Endometrium (tissue), 2 donors: ENCODE data around the gene MVB12B.

Experiments used
- FAIRE-seq: peaks from 2 replicates; lab custom pipeline; 2012; peaks lifted over from hg19 to GRCh38; lab: Jason Lieb, UNC
- donor health status: control.
- donor health status: control.

MVB12B gene

DNA sequence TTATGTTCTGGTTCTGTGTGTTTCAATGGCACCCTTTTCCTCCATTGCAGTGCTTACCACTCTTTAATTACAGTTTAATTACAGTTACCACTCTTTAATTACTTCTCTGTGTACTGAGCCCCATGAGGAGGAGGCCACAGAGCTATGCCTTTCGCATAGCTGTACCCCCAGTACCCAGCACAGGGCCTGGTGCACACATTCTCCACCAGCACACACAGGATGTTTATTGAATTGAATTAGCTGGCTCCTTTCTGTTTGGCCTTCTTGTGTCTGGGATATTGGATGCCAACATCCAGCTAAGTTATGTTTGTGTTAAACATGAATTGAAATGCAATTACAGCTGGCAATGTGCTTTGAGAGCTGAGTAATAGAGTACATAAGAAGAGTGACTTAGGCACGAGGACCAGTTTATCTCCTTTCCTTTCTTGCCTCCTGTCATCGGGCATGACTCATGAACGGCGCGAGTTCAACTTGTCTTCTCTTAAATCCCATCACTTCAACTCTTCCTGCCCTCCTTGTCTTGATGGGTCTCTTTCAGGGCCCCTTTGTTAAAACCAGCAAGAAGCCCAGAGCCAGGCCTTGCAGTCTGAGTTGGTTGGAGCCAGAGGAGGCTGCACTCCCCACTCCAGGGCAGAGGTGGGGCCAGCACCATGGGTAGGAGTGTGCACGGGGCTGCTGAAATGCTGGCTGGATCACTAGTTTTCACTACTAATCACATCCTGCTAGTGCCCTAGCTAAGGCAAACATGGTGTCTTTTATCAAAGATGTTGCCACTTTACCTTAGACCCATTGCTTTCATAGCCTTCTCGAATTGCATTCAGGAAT lies 37.4 kb downstream of the MVB12B start:
- FAIRE-seq, result no peak

DNA sequence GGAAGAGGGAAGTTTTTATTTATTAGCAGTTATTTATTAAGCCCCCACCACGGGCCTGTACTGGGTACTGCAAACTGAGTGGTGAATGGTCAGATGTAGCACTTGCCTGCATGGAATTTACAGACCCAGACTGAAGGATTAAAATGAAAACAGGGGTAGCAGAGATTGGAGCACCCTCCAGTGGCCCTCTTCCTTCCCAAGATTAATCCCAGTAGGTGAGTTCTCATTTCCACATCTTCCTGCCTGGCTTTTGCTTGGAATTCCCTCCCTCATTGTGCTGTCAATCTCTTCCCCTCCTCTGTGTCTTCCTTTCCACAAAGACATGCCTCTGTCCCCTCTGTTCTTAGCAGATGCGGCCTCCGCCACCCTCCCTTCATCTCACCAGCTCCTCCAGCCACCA lies 39.2 kb downstream of the MVB12B start:
- FAIRE-seq, result no peak

DNA sequence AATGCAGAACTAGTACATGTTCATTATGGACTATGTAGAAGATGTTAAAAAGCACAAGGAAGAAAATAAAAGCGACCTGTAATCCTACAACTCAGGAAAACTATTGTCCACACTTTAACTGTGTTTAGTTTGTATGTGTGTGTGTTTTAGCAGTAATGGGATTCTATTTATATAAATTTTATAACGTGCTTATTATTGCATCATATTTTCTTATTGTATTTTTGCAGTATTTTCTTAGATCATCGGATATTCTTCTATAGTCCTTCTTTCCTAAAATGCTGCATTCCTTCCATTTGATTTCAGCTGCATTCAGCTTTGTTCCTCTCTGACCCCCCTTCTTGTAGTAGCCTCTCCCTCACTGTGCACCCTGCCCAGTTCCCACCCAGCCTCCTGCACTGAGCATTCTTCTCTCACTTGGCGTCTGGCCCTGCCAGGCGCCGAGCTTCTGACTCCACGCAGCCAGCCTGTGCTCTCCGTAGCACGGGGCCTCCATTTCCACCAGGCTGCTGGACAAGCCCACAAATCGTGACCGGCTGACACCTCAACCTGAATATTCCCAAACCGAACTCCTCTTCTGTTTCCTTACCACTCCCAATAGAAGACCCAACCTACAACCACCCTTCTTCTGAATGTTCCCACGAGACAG lies 39.9 kb downstream of the MVB12B start:
- FAIRE-seq, result no peak

DNA sequence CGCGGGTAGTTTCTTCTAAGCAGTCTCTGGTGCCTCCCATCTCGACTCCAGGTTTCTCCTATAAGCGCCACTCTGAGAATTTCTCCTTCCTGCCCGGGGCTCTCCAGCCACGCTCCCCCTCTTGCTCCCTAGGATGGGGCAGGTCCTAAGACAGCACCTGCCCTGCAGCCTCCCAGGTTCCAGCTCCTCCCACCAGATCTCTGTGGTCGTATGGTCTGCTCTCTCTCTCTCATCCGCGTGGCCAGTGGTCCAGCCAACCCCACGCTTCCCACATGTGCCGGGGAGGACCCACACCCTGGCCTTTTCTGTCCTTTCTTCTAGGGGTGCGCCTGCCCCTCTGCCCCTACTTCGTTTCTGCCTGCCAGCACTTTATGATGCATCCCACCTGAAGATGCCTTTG lies 40.5 kb downstream of the MVB12B start:
- FAIRE-seq, result no peak

DNA sequence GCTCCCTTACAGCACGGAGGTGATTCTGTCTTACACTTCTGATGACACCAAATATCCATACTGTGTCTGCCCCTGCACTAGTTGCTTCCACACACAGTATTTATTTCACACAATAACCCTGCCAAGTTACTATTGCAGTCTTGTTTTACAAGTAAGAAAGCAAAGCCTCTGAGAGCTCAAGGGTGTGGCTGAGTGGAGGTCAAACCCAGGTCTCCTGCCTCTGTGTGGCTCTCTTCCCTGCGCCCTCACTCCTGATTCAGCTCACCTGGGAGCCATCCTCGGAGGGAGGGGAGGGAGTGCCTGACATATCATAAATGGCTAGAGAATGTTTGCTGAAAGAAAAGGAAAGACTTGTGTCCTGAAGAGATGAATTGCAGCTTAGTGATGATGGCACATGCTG lies 41.0 kb downstream of the MVB12B start:
- no peak for FAIRE-seq

DNA sequence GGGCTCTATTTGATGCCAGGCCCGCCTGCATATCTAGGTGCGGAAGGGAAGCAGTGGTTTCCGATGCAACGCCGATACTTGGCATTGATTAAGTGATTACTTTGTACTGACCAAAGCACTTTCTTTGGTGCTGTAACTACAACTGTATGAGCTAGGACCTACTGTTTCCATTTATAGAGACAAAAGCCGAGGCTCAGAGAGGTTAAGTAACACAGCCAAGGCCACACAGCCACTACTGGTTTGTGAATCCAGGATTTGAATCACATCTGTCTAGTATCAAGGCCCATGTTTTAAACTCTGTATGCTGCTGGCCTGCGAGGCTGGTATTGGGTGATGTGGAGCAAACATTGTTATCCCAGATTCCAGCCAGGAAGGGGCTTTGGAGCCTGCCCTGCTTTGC lies 41.4 kb downstream of the MVB12B start:
- FAIRE-seq, result no peak

DNA sequence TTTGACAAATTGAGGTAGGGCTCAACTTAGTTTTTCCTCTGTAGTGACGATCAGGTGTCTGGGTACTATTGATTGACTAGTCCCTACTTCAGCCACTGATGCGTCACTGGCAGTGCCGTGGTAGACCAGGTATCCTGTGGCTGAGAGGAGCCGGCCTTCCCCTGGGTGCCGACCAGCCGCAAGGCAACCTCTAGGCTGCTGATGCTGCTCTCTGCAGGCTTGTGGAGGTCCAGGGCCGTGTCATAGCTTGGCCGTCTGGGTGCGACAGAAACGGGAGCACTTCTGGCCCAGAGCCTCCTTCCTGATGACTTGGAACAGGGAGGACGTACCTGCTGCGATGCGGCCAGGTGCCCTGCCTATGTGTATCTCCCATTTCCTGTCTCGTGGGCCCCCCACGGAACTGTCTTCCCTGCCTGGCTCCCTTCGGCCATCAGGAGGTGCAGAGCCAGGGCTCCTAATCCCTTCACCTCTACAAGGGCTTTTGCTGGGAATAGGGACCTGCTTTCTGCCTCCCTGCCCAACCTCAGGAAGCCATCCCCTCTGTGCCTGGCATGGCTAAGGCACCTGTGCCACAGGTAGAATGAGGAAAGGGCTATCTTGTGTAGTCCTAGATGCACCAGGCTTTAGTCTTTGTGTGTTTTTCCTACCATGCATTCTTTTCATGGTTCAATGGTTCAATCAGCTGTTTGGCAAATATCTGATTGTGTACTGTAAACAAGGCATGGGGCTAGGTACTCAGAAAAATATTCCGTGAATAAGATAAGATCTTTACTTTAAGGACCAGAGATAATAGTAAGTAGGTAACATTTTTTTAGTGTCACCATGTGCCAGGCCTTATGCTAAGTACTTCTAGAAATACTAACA lies 44.6 kb downstream of the MVB12B start:
- no peak for FAIRE-seq

DNA sequence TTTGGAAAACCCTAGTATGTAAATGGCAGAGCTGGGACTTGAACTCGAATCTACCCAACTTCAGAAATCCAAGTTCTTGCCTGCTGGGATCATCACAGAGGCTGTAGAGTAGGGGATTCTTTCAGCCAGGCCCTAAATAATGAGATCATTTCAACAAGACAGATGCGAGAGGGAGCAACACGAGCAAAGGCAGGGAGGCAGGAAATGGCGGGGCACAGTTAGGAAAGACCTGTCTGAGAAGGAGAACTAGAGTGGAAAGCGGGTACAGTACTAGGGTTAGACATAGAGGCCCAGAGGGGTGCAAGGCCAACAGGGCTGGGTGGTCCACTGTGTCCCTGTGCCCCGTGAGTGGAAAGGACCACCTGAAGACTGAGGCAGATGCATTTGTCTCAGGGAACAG lies 46.1 kb downstream of the MVB12B start:
- no peak for FAIRE-seq

DNA sequence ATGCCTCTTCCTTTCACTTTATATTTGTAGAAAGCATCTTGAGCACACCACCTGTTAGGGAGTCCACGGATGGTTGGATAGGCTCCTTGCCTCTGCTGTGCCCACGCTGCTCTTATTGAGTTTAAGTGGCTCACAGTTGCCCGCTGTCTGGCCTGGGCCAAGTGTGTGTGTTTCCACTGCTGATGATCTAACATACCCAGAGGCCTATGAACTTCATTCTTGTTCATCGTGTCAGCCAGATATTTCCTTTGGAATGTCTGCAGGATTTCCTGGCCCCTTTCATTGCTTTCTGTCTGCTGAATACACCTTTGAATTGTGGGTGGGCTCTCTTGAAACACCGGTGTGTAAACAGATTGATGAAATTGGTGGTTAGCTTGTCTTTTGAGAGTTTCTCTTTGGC lies 46.6 kb downstream of the MVB12B start:
- FAIRE-seq, result no peak

DNA sequence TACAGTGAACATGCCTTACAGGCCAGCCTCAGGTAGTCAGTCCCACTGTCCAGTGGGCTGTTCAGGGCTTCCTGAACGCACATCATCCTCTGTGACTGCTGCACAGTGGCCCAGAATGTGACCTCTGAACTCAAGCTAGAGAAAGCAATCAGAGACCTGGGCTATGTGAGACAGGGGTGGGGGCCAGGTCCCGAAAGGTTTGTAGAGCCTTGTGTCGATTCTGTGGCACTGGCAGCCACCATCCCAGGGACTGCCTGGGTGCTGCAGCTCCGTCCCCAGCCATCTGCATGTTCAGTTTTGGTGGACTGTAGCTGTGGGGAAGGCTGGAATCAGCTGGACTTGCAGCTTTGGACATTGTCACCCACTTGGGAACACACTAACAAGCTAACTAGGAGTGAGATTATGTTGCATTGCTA lies 47.7 kb downstream of the MVB12B start:
- FAIRE-seq, result no peak

DNA sequence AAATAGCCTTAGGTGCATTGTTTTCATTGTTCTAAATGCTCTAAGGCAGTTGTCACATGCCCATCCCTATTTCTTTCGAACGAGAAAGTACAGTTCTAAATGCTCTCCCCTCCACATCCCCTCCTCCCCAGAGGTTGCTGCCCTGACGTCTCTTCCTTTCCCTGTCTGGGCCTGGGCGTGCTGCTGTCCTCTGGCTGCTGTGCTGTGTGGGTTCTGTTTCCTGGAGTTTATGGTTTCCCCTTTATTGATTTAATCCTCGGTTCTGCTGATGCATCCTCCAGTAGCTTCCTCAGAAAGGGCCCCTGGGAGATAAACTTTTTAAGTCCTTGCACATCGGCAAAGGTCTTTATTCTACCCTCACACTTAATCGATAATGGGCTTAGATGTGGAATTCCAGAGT lies 48.8 kb downstream of the MVB12B start:
- no peak for FAIRE-seq

DNA sequence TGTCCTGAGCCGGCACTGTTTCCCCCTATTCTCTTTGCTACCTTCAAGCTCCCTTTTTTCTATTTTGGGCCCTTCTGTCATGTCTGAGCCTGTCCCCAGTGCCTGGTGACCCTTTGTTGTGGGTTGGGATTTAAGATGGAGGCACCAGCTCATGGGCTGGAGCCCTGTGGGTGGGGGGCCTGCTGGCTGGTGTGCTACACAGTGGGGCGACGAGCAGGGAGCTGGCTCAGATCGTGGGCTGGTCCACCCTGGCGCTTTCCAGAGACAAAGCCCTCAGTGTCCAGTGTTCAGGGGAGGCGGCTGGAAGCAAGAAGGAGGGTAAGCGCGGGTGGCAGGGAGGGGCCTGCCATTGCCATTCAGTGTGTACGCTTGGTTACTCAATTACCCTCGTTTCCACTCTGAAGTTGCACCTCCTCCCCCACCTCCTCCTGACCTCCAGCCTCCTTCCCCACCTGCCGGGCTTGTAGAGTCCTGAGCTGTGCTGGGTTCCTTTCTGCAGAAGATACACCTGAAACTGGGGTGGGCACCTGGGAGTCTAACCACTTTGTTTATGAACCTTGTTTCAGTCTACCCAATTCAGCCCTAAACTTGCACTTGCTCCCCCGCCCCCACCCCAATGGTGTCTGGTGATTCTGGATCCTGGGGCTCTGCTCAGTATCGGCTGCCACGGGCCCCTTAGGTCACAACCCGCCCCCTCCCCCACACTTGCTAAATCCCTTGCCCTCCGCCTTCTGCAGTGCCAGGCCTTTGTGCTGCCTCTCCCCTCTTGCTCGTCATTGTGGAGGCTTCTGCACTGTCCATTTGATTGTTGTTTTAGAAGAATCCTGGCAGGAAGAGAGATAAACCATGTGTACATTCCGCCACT lies 49.9 kb downstream of the MVB12B start:
- FAIRE-seq, result no peak

DNA sequence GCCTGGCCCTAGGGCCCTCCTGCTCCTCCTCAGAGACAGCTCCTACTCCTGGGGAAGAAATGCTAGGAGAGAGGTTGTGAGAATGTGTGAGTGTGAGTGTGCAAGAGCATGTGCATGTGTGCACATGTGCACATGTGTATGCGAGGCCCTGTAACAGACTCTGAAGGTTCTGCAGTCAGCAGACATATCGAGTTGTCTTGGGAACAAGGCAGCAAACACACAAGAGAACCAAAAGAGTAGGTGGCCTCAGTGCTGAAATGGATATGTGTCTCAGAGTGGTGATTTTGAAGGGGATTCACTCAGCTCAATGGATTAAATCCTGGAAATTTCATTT lies 50.5 kb downstream of the MVB12B start:
- no peak for FAIRE-seq

DNA sequence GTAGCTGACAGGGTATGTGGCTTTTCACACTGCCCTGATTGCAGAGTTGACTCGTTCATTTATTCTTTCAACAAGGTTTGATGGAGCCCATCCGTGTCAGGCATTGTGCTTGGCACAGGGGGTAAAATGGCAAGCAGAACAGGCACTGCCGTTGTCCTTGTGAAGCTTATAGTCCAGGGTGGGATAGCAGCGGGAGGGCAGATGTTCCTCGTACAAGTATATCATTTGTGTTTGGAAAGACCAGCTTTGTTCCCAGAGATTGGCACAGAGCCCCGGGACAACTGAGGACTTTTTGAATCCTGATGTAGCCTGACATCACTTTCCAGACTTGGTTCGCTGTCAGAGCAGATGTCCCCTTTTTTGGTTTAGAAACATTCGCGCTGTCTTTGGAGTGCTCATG lies 50.9 kb downstream of the MVB12B start:
- FAIRE-seq, result no peak

DNA sequence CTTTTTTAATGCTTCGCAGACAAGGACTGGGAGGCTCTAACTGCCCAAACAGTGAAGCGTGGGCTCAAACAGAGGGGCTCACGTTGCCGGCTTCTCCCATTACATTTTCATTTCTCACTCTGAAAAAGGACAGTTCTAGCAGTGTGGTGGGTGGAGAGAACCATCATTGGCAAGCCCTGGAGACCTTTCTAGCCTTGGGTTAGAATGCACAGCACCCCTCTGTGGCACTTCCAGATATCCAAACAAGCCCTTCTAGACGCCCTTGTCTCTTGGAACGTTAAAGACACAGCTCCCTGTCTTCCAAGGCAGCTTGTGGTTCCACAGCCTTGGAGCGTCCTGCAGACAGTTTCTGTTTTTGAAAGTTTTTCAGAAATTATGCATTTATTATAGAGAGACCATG lies 52.1 kb downstream of the MVB12B start:
- FAIRE-seq, result no peak

DNA sequence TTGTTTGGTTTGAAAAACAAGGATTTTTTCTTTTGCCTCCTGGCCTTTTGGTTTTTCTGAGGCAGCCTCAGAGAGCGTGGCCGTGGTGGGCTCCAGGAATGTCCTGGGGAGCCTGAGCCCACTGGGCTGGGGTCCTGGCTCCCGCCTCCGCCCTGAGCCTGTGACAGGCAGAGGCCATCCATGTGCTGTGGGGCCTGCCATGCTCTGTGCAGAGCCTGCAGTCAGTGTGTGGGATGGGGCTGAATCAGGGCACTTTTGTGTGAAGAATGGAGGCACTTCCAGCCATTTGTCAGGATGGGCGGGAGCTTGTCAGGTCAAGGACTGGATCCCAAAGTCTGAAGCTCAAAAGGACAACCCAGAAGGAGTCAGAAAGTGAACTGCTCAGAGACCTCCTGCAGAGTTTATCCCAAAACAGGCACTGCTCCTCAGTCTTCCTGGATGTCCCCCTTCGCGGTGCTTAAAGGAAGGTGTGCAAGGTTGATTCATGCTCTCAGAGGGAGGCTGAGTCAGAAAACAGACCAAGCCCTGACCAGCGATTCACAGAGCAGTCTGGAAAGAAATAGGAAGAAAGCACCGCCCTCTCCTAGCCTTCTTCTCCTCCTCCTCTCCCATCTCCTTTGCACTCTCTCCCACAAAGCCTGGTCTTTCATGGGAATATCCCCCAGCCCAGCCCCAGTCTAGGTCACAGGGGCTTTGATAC lies 53.2 kb downstream of the MVB12B start:
- FAIRE-seq, result no peak

DNA sequence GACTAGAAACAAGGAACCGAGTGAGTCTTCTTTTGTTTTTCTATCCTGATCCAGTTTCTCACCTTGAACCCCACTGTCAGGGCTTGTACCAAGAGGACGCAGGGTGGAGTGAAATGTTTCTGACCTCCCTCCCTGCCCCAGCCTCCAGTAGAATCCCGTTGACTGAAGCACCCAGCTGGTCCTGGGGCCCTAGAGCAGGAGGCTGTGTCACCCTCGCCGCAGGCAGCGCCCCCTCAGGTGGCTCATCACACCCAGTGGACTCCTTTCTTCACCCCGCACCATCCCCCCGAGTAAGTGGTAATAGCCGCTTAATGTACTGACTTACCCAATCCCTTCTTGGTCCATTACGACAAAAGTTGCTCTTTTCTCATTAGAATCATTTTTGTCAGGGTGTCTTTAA lies 53.8 kb downstream of the MVB12B start:
- FAIRE-seq, result no peak

DNA sequence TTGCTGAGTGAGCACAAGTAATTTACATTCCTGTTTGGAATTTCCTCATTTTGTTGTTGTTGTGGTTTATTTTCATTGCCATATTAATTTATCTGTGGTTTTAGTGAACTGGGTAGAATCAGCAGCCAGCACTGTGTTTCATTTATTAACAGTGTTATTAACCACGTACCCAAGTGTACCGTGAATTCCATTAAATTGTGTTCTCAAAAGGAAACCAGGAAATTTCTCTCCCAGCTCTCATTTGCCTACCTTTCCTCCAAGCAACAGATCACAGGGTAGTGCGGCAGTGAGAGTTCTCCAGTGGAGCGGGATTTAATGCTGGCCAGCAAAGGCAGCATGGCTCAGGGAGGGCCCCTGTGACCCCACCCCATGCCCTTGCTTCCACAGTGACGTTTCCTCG lies 54.6 kb downstream of the MVB12B start:
- no peak for FAIRE-seq

DNA sequence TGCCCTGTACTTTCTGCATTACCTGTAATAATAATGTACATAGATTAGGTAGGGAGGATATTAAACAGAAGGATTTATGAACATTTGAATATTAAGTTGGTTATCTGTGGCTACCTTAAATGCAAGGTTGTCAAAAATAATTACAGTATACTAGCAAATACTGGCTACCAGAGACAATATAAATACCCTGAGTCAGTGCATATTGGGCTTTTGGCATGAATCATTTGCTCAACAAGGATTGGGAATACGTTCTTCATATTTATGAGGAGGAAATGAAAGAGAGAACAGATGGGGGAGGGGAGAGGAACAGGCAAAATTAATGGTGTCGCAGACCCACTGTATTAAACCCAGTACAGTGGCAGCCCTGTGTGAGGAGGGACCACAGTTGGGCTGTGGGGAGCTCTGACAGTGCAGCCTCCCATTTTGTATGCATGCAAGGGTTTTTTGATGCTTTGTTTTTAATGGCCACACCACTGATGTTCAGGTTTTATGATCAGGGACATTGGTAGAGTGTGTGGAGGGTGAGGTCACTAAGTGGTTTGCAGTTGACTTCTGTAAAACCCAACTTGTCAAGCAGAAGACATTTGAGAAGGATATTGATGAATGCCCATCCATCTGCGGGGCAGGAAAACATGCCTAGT lies 56.9 kb downstream of the MVB12B start:
- no peak for FAIRE-seq

DNA sequence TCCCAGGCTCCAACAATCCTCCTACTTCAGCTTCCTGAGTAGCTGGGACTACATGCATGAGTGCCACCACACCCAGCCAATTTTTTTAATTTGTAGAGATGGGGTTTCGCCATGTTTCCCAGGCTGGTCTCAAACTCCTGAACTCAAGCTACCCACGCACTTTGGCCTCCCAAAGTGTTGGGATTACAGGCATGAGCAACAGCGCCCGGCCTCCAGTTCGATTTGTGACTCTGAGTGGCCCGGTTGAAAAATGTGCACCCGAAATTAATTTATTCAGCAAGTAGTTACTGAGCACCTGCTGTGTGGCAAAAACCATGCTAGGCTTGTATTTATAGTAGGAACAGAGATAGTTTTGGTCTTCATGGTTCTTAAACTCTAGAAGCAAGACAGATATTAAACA lies 58.3 kb downstream of the MVB12B start:
- FAIRE-seq, result no peak

DNA sequence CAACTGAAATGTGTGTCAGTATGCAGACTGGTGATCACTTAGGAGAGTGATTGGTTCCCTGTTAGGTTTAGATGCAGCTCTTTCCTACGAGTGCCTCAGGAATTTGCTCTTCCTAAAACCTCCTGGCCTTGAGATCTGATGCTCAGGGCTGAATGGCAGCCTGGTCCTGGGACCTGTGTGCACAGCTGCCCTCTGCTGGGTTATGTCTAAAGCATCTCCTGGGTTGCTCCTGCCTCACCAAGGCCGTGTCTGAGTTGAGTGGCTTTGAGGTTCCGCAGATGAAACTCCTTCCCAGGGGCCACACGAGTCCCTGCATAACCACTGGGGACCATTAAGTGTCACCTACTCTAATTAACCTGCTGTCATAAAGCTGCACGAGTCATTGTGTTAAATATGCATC lies 59.5 kb downstream of the MVB12B start:
- FAIRE-seq, result no peak
